Keratinocyte (primary cell): ENCODE data around the gene GBX2. TPM values are rescaled to one million over a fixed set of nuclear protein-coding genes. Genes with fewer than 3 reads are reported as not detected.

ENCODE experiments used
- DNase-seq: peaks from one replicate; pipeline ENCODE4 v3.0.0-alpha.2; 2011; ENCODE audit warnings: low read depth, missing footprints, low spot score
- FAIRE-seq: peaks from 2 replicates; lab custom pipeline; 2011; peaks lifted over from hg19 to GRCh38; lab: Jason Lieb, UNC
- H2AFZ ChIP-seq: 2 replicates; pipeline ENCODE4 v1.6.0; 2012; ENCODE audit warnings: low read length, control low read depth, inconsistent platforms; ENCODE audit not compliant: control insufficient read depth
- H3K27ac ChIP-seq: 2 replicates; pipeline ENCODE4 v1.5.1; 2011; ENCODE audit warnings: low read length; ENCODE audit not compliant: control insufficient read depth, insufficient read depth
- H3K27me3 ChIP-seq: 3 replicates; pipeline ENCODE4 v1.6.0; 2011; ENCODE audit warnings: low read length; ENCODE audit not compliant: control insufficient read depth, insufficient read depth; ENCODE audit errors: extremely low read depth
- H3K36me3 ChIP-seq, 2 experiments: 2 replicates in 1 of 2; 3 replicates in 1 of 2; pipeline ENCODE4 v1.5.1; 2011; ENCODE audit warnings: low read length in 2 of 2, mild to moderate bottlenecking in 1 of 2; ENCODE audit not compliant: control insufficient read depth in 2 of 2, insufficient read depth in 2 of 2; ENCODE audit errors: extremely low read depth in 1 of 2
- H3K4me1 ChIP-seq: 3 replicates; pipeline ENCODE4 v1.5.1; 2011; ENCODE audit warnings: low read length; ENCODE audit not compliant: control insufficient read depth, insufficient read depth; ENCODE audit errors: extremely low read depth
- H3K4me2 ChIP-seq: 3 replicates; pipeline ENCODE4 v1.6.0; 2011; ENCODE audit warnings: low read depth, low read length; ENCODE audit not compliant: control insufficient read depth, insufficient read depth; ENCODE audit errors: extremely low read depth
- H3K4me3 ChIP-seq, 3 experiments: fragments of 200-600 bp in 1 of 3; sonication (generic) in 1 of 3; 2 replicates in 2 of 3; 3 replicates in 1 of 3; pipeline ENCODE4 v1.5.1; 2011 to 2016; ENCODE audit warnings: low read length in 3 of 3, mild to moderate bottlenecking in 3 of 3, control low read depth in 2 of 3, inconsistent platforms in 1 of 3, low read depth in 1 of 3, mixed read lengths in 1 of 3, mixed run types in 1 of 3, moderate library complexity in 1 of 3; ENCODE audit not compliant: control insufficient read depth in 2 of 3, insufficient read depth in 2 of 3; ENCODE audit errors: extremely low read depth in 1 of 3
- H3K79me2 ChIP-seq: 2 replicates; pipeline ENCODE4 v1.6.0; 2012; ENCODE audit warnings: low read length; ENCODE audit not compliant: control insufficient read depth, insufficient read depth
- H3K9ac ChIP-seq: 3 replicates; pipeline ENCODE4 v1.6.0; 2011; ENCODE audit warnings: low read length; ENCODE audit not compliant: control insufficient read depth, insufficient read depth; ENCODE audit errors: extremely low read depth
- H3K9me1 ChIP-seq: 3 replicates; pipeline ENCODE4 v1.6.0; 2011; ENCODE audit warnings: low read length; ENCODE audit not compliant: control insufficient read depth, insufficient read depth; ENCODE audit errors: extremely low read depth
- H3K9me3 ChIP-seq: 2 replicates; pipeline ENCODE4 v1.5.1; 2012; ENCODE audit warnings: low read depth, low read length; ENCODE audit not compliant: control insufficient read depth
- H4K20me1 ChIP-seq: 3 replicates; pipeline ENCODE4 v1.6.0; 2011; ENCODE audit warnings: low read length; ENCODE audit not compliant: control insufficient read depth, insufficient read depth; ENCODE audit errors: extremely low read depth
- CTCF ChIP-seq, 3 experiments: IDR thresholded peaks in 1 of 3; conservative IDR thresholded peaks in 1 of 3; optimal IDR thresholded peaks in 1 of 3; 2 replicates in 2 of 3; 3 replicates in 1 of 3; pipeline versions ENCODE3 to v1.5.1; 2011; ENCODE audit warnings: low read length in 3 of 3, mild to moderate bottlenecking in 3 of 3, moderate library complexity in 2 of 3, control low read depth in 1 of 3, inconsistent platforms in 1 of 3; ENCODE audit not compliant: insufficient read depth in 2 of 3; ENCODE audit errors: extremely low read depth in 1 of 3
- EZH2 ChIP-seq: IDR thresholded peaks from one replicate; pipeline ENCODE4 v1.6.1; 2012; ENCODE audit warnings: inconsistent platforms, mild to moderate bottlenecking, low read length, moderate library complexity
- dilution Hi-C: fragments of 300-500 bp; cut with MboI; formaldehyde crosslinking; loops from one replicate; pipeline ENCODE4 v1.7.0; 2020; ENCODE audit warnings: low sequenced_read_pairs; ENCODE audit not compliant: extremely low pct_ligation_motif_present
- polyA plus RNA-seq, 5 experiments: library from polyadenylated mRNA; depleted of rRNA in 3 of 5; stranded (reverse) in 3 of 5; stranded (forward) in 1 of 5; unstranded in 1 of 5; fragments of >200 nt; gene quantifications; 1 replicate in 1 of 5; 2 replicates in 3 of 5; 3 replicates in 1 of 5; pipeline versions ENCODE4 v1.2.1 to v1.2.3, GENCODE V29; 2011 to 2012; ENCODE audit warnings: missing spikeins in 2 of 5, low read depth in 1 of 5, low replicate concordance in 1 of 5

The GBX2 gene
- polyA plus RNA-seq, 1 donor (not counting 4 experiments of a cell fraction or from before 2014, with no cell fraction given): 0.17 TPM

GRCh38 chr2:236167297-236168109, 683 bp downstream of the GBX2 start:
- dilution Hi-C loops: no loop called here
- H3K27ac ChIP-seq: no peak overlapping the region
- H4K20me1 ChIP-seq: peaks cover 11% of the 10 kb centered on the region
- H3K9me1 ChIP-seq: no peaks in the 10 kb centered on the region
- FAIRE-seq: no peak
- peak overlapping the region; percentile 71 for H3K4me2 ChIP-seq
- peak overlapping the region; percentile 46 to 67 (median 62) for H3K4me3 ChIP-seq
- H2AFZ ChIP-seq: peak overlapping the region; percentile 80
- peaks cover 22% of the 10 kb centered on the region for H3K4me1 ChIP-seq
- H3K36me3 ChIP-seq: no peaks in the 10 kb centered on the region
- DNase-seq: no peak
- H3K27me3 ChIP-seq: peaks cover 80% of the 10 kb centered on the region
- H3K9ac ChIP-seq: peak overlapping the region; percentile 33
- H3K9me3 ChIP-seq: no peaks in the 10 kb centered on the region
- TF ChIP-seq CTCF (optimal IDR thresholded peaks at IDR 0.05 in 1 of 3, IDR thresholded peaks at IDR 0.05 in 1 of 3, conservative IDR thresholded peaks at IDR 0.05 in 1 of 3; ENCODE audit: extremely low read depth in 1 of 3, insufficient read depth in 2 of 3, low read length in 3 of 3) (peak in 2 of 3 experiments; percentile 54 to 61), EZH2 (no peak)
- no peaks in the 10 kb centered on the region for H3K79me2 ChIP-seq

- H3K27me3 ChIP-seq: peaks cover 74% of the 10 kb centered on the region
- H3K27ac ChIP-seq: no peak overlapping the region
These were observed 1.3 kb downstream of the GBX2 start for GRCh38 chr2:236166796-236167296.

More at GRCh38 chr2:236166796-236167296, 1.3 kb downstream of the GBX2 start:
- no peak overlapping the region for H3K9ac ChIP-seq
- peak; percentile 17 for TF ChIP-seq EZH2
- TF ChIP-seq CTCF (optimal IDR thresholded peaks at IDR 0.05 in 1 of 3, IDR thresholded peaks at IDR 0.05 in 1 of 3, conservative IDR thresholded peaks at IDR 0.05 in 1 of 3; ENCODE audit: extremely low read depth in 1 of 3, insufficient read depth in 2 of 3, low read length in 3 of 3): no peak
- no peaks in the 10 kb centered on the region for H3K9me3 ChIP-seq
- H3K36me3 ChIP-seq: no peaks in the 10 kb centered on the region
- H3K4me2 ChIP-seq: peak overlapping the region; percentile 71
- no peak for FAIRE-seq
- no peaks in the 10 kb centered on the region for H3K9me1 ChIP-seq
- peak overlapping the region; percentile 34 to 67 (median 46) for H3K4me3 ChIP-seq
- peaks cover 28% of the 10 kb centered on the region for H3K4me1 ChIP-seq
- DNase-seq: no peak
- dilution Hi-C loops: no loop called here
- H2AFZ ChIP-seq: peak overlapping the region; percentile 27
- no peaks in the 10 kb centered on the region for H3K79me2 ChIP-seq
- H4K20me1 ChIP-seq: peaks cover 11% of the 10 kb centered on the region
